Fibroblast of skin of left quadriceps (primary cell): ENCODE results near the gene RPL12.
"Not testable (repeated sequence)": the region's sequence is repeated elsewhere in the genome, so short reads cannot be mapped to it uniquely, and the experiment has no call there.

Source experiments
- DNase-seq, 2 experiments: peaks; one replicate each; pipeline ENCODE4 v3.0.0-alpha.2; 2013; ENCODE audit warnings: low read depth in 2 of 2

Gene RPL12

GRCh38 chr9:127467621-127468020 is 16.4 kb upstream of the RPL12 start:
- no peak for DNase-seq

GRCh38 chr9:127466407-127466917 is 15.3 kb upstream of the RPL12 start:
- DNase-seq, result not testable (repeated sequence)

- DNase-seq, result no peak
Observed at GRCh38 chr9:127463911-127464310, 12.7 kb upstream of the RPL12 start.

DNA sequence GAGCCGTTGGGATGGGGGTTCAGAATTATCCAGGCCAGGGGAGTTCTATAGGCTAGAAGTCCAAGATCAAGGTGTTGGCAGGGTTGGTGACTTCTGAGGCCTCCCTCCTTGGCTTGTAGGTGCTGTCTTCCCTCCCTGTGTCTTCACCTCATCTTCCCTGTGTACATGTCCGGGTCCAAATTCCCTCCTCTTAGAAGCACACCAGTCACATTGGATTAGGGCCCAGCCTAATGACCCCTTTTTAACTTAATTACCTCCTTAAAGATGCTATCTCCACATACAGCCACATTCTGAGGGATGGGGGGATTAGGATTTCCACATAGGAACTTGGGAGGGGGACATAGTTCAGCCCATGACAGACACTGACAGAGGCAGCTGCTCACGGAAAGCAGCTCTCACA is 12.2 kb upstream of the RPL12 start:
- DNase-seq, result no peak

GRCh38 chr9:127458921-127459320 is 7.7 kb upstream of the RPL12 start:
- DNase-seq, result no peak

- DNase-seq, result no peak
Observed at GRCh38 chr9:127457191-127457878, 6.1 kb upstream of the RPL12 start.

DNA sequence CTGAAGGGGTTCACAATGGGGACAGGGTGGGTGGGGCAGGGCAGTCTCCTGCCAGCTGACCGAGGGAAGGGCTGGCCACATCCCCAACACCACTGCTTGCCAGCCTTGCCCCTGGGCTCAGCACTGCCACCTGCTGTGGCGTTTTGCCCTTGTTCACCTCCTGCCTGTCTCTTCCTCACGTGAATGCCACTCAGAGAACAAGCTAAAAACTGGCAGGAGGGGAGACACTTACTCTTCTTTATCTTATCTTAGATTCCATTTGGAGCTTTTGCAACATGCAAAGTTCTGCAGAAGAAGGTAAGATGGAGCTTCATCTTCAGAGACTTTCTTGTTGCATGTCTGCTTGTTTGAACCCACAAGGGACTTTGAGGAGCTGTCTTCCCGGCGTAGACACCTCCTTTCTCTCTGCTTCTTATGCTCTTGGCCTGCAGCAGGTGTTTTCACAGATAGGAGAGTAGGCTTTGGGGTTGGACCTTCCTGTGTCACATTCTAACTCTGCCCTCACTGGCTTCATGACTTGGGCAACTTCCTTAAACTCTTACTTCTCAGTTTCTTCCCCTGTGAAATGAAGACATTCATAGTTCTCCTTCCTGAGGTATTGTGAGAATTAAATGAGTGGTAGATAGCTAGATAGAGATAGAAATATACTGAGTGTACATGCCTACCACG is 4.3 kb upstream of the RPL12 start:
- no peak for DNase-seq

DNA sequence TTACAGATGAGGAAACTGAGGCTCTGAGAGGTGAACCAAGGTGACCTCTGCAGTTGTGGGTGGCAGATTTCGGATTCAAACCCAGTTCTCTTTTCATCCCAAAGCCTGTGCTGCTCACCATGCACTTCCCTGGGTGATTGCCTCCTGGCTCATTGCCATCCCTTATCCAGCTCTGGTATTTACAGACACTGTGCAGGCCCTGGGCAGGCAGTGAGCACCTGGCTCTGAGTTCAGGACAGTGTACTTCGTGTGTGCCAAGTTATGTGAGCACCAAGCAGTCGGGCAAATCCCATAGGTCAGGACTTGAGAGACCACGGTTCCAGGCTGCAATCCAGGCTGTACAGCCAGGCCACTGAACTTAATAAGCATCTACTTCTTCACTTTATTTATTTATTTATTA is 1.5 kb upstream of the RPL12 start:
- DNase-seq, result no peak

- DNase-seq, result no peak
Observed at GRCh38 chr9:127451858-127452656, 851 bp upstream of the RPL12 start.

GRCh38 chr9:127451608-127451857 is 327 bp upstream of the RPL12 start:
- DNase-seq, result no peak

DNA sequence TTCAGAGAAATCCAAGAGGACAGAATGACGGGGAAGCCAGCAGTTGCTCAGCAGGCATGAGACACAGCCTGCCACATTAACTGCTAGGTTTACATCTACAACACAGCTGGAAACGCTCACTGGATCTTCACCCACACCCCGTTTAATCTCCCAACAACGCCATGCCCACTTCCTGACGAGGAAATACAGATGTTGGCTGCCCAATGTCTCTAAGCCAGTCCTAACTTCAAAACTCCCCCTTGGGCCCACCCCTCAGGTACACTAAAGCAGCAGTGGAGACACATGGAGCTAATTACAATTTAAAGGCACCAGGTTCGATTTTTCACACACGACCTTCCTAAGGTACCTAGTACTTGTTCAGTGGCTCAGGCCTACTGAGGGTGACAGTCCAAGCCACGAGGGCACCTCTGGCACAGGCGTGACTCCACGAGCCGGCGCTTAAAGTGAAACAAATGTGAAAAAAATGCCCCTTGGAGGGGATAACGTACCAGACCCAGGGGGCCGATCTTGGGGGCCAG is 904 bp downstream of the RPL12 start:
- DNase-seq, result no peak

GRCh38 chr9:127449332-127449966 is 1.8 kb downstream of the RPL12 start:
- DNase-seq, result no peak

- DNase-seq, result no peak
Observed at GRCh38 chr9:127448112-127448805, 2.9 kb downstream of the RPL12 start.

- no peak for DNase-seq
Observed at GRCh38 chr9:127447416-127448111, 3.6 kb downstream of the RPL12 start.

GRCh38 chr9:127446713-127447415 is 4.3 kb downstream of the RPL12 start:
- no peak for DNase-seq

DNA sequence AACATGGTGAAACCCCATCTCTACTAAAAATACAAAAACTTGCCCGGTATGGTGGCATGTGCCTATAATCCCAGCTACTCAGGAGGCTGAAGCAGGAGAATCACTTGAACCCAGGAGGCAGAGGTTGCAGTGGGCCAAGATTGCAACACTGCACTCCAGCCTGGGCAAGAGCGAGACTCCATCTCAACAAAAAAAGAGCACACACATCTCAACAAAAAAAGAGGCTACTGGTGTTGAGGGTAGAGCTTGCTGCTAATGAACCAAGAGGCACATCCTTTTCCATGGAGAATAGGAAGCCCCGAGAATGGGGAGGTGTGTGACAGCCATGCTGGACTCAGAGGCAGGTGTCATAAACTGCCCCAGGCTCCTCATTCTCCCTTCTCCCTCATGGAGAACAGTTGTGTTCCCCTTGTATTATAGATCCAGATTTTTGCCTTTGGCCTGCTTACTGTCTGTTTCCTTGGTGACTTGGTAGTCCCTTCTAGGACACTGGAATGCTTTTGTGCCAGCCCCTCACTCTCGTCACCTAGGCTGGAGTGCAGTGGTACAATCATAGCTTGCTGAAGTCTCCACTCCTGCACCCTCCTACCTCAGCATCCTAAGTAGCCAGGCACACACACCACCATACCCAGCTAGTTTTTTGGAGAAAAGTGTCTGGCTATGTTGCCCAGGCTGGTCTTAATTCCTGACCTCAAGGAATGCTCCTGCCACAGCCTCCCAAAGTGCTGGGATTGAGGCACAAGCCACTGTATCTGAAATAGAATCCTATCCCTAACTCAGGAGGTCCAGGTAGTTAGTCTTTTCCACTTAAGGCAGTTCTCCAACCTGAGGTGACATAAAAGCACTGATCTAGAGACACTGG is 5.1 kb downstream of the RPL12 start:
- DNase-seq, result no peak

DNA sequence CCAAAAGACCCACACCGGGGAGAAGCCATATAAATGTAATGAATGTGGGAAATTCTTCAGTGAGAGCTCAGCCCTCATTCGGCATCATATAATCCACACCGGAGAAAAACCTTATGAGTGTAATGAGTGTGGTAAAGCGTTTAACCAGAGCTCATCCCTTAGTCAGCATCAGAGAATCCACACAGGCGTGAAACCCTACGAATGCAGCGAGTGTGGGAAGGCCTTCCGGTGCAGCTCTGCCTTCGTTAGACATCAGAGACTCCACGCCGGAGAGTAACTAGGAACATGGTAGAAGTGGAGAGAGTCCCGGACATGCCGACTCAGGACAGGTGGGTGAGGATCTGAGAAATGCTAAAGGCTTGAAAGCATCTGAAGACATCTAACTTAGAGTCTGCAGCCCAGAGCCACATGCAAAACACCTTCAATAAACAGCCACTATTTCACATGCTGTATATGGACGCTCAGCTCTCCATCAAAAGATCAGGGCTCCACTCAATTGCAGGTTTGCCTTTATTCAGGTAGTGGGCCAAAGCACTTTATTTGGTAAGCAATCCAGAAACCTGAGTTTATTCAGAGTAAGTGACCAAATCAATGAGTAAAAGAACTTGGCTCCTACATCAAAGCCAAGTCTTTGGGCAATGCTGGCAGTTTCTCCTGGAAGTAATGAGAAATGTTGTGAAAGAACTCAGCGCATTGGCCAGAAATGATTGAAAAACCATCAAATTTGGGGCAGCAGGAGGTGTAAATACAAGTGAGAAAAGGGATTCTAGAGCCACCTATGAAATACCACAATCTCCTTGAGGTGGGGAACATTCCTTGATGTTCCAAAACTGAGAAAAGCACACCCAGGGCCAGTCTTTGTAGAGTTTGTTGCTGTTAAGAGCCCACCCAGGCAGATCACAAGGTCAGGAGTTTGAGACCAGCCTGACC is 6.0 kb downstream of the RPL12 start:
- DNase-seq, result no peak

- no peak for DNase-seq
Observed at GRCh38 chr9:127444283-127444920, 6.8 kb downstream of the RPL12 start.
